ENCODE data around the gene FEN1.

The FEN1 gene

GRCh38 chr11:61792310-61793082 is at the start of gene FEN1, which contains the start of gene TMEM258:
Gene FEN1, plus strand, starts transcription at chr11:61792911. Its CDS starts 2,451 bp downstream, at chr11:61795362.
Gene TMEM258, minus strand, starts transcription at chr11:61792599. Its CDS starts 41 bp downstream, at chr11:61792558.
- no peak for TF ChIP-seq CTCF (conservative IDR thresholded peaks at IDR 0.05; ENCODE audit: low read depth, low read length)
- peak; percentile 86 for DNase-seq (ENCODE audit: low read depth)
- H3K4me3 ChIP-seq (ENCODE audit: low read length): peak within 1 kb of the TSS; percentile 88

GRCh38 chr11:61743486-61744095 is 49.1 kb upstream of the FEN1 start:
- DNase-seq (ENCODE audit: low read depth): no peak
- no peak for TF ChIP-seq CTCF (conservative IDR thresholded peaks at IDR 0.05; ENCODE audit: low read depth, low read length)
- no peak overlapping the region for H3K4me3 ChIP-seq (ENCODE audit: low read length)

- H3K4me3 ChIP-seq (ENCODE audit: low read length): no peak overlapping the region
- no peak for DNase-seq (ENCODE audit: low read depth)
These were observed 48.5 kb upstream of the FEN1 start for GRCh38 chr11:61744181-61744580.

DNA sequence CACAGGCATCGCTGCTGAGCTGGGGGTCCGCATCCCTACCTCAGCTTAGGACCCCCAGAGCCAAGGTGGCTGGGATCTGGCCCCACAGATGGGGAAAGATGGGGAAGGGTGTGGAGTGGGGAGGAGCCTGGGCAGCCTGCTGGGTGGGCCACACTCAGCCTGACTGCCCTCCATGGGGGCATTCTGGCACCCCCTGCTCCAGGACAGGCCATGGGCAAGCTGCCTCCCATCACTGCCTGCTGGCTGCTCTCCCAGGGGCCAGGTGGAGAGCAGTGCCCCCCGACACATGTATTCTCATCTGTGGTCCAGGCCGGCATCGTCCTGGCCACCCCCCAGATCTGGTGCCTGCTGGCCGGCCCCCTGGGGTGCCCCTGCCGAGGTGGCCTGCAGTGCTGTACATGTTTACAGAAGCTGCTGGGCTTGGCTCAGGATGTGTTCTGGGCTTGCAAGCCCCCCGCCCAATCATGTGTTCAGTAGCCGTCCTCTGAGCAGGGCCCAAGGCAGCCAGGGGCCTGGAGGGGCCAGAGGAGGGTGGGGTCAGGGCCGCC is 48.0 kb upstream of the FEN1 start:
- TF ChIP-seq CTCF (conservative IDR thresholded peaks at IDR 0.05; ENCODE audit: low read depth, low read length): no peak
- H3K4me3 ChIP-seq (ENCODE audit: low read length): no peak overlapping the region
- no peak for DNase-seq (ENCODE audit: low read depth)

More at GRCh38 chr11:61744181-61744580, 48.5 kb upstream of the FEN1 start:
- no peak for TF ChIP-seq CTCF (conservative IDR thresholded peaks at IDR 0.05; ENCODE audit: low read depth, low read length)

DNA sequence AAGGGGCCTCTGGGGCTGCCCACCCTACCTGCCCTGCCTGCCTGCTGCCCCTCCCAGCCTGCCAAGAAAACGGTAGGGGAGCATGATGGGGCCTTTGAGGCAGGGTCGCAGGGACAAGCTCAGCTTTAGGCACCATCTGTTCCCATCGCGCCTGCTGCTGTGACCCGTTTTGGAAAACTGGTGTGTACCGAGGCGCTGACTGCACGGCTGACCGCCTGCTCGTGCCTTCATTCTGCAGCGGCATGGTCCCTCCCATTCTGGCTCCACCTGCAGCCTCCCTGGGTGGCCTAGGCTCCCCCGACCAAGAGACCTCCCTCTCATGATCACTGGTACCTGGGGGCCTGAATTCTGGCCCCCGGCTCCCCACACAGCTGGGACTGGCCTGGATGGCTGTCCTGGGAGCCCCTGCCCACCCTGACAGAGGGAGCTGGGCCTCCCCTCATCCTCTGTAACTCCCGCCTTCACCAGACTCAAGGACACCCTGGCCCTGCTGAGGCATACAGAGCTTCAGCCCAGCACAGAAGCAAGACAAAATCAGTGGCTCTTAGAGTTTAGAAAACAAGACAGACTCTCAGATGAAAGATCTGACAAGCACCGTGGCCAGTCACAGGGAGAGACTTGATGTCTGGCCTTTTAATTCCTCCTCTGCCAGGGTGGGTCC is 46.8 kb upstream of the FEN1 start:
- H3K4me3 ChIP-seq (ENCODE audit: low read length): no peak overlapping the region
- DNase-seq (ENCODE audit: low read depth): no peak
- no peak for TF ChIP-seq CTCF (conservative IDR thresholded peaks at IDR 0.05; ENCODE audit: low read depth, low read length)

DNA sequence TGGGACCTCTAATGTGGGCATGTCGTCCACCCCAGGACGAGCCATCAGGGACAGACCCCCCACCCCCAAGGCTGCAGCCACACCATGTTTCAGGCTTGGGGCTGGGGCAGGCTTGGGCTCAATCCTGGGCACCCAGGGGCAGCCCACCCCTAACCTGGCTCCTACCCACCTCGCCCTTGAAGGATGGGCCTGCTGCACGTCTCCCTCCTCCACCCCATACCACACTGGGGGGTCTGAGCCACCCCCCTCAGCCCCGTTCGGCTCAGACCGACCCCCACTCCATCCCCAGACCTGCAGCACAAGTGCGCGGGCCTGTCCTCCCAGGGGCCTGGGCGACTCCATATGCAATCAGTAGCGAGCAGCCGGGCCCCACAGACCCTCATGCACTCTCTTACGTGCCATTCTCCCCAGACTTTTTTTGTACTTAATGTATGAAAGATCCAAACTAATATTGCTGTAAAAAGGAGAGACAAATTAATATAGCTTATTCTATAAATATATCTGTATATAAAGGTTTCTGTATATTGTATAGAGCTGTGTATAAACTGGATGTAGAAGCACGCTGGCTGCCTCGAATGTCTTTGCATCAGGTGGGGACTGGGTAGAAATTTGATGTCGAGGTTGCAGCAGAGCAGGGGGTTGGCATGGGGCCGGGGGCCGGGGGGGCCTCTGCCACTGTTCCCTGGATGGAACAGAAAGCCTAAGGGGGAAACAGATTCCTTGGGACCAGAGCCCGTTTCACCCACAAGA is 46.1 kb upstream of the FEN1 start:
- TF ChIP-seq CTCF (conservative IDR thresholded peaks at IDR 0.05; ENCODE audit: low read depth, low read length): no peak
- DNase-seq (ENCODE audit: low read depth): no peak
- no peak overlapping the region for H3K4me3 ChIP-seq (ENCODE audit: low read length)
